Measurements from ENCODE around the gene CCDC7.

DNA sequence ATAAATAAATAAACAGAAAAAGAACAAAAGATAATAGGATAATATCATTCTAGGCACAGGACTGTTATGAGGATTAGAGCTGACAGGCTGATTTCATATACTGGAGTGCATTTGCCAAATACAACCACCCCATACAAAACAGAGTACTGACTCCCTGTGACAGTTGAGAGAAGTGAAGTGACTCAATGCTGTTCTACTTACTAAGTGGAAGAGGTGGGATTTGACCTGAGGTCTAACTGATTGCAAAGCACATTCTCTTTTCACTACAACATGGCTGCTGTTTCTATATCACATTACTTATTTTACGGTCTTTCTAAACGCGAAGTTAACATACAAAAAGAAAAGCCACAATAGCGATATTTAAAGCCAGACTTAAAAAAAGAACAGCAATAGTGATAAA, 460.7 kb downstream of the CCDC7 start:
- TF ChIP-seq, protein P1, sequence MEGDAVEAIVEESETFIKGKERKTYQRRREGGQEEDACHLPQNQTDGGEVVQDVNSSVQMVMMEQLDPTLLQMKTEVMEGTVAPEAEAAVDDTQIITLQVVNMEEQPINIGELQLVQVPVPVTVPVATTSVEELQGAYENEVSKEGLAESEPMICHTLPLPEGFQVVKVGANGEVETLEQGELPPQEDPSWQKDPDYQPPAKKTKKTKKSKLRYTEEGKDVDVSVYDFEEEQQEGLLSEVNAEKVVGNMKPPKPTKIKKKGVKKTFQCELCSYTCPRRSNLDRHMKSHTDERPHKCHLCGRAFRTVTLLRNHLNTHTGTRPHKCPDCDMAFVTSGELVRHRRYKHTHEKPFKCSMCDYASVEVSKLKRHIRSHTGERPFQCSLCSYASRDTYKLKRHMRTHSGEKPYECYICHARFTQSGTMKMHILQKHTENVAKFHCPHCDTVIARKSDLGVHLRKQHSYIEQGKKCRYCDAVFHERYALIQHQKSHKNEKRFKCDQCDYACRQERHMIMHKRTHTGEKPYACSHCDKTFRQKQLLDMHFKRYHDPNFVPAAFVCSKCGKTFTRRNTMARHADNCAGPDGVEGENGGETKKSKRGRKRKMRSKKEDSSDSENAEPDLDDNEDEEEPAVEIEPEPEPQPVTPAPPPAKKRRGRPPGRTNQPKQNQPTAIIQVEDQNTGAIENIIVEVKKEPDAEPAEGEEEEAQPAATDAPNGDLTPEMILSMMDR (IDR thresholded peaks at IDR 0.05; ENCODE audit: poor library complexity) = no peak
- no peak for TF ChIP-seq EZH2 (IDR thresholded peaks at IDR 0.05; ENCODE audit: borderline replicate concordance)
